Urothelium cell line (cell line): Measurements from ENCODE around the gene DCUN1D4.
A peak's percentile ranks its signal among the peaks of the same experiment; 100 is the strongest.
"Not testable (repeated sequence)": the region's sequence is repeated elsewhere in the genome, so short reads cannot be mapped to it uniquely, and the experiment has no call there.

Source experiments
- DNase-seq: peaks from one replicate; pipeline ENCODE4 v3.0.0; 2011; ENCODE audit warnings: low spot score, mixed read lengths
- FAIRE-seq: peaks from 2 replicates; lab custom pipeline; 2011; peaks lifted over from hg19 to GRCh38; lab: Jason Lieb, UNC

Gene DCUN1D4

DNA sequence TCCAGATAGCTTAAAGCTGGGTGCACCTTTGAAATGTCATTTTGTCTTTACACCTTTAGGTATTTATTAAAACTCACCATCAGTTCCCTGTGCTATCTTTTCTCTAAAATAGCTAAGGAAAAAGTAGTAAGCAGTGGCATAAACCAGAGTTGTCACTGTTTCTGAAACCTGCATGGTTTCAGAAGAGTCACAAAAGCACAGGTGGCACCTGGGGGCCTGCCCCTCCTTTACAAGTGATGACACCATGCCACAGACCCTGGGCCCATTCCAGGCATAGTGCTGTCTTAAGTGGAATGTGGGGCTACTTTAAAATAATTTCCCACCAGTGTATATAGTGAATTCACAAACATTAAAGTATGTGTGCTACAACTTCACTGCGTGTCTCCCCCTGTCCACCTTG lies 47.8 kb downstream of the DCUN1D4 start:
- DNase-seq, result no peak
- no peak for FAIRE-seq

DNA sequence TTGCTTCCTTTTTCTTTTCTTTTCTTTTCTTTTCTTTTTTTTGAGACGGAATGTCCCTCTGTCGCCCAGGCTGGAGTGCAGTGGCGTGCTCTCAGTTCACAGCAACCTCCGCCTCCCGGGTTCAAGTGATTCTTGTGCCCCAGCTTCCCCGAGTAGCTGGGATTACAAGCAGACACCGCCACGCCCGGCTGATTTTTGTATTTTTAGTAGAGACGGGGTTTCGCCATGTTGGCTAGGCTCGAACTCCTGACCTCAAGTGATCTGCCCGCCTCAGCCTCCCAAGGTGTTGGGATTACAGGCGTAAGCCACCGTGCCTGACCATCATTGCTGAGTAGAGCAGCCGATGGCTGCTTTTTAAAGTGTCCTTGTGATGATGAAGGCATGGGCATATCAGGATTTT lies 50.4 kb downstream of the DCUN1D4 start:
- FAIRE-seq, DNase-seq: not testable (repeated sequence)

GRCh38 chr4:51894059-51894645 lies 51.2 kb downstream of the DCUN1D4 start:
- no peak for FAIRE-seq
- no peak for DNase-seq

GRCh38 chr4:51895158-51895557 lies 52.2 kb downstream of the DCUN1D4 start:
- no peak for DNase-seq
- no peak for FAIRE-seq

DNA sequence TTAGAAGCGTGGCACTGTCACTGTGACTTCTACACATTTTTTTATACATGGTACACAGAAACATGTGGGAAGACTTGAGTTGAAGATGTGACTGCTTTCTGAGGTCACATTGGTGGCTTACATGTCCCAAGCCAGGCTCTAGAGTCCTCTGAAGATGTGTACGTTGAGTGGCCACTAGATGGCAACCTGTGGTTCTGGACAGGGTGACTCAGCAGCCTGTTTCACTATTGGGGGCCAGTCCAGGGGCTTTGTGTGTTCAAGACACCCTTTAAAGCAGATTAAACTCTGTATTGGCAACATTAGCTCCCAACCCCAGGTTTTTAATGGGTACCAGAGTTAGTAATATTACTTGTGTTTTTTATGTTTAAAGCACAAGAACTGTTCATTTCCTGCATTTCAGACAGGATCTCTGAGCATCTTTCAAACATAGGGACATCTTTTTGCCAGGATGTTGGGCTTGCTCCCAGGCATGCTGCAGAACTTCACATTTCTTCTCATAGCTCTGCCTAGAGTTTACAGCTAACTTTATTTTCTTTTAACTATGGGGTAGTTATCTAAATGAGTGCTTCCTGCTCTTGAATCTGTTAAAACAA lies 53.0 kb downstream of the DCUN1D4 start:
- peak; percentile 79 for DNase-seq
- FAIRE-seq, result peak; percentile 59

- DNase-seq (no peak), FAIRE-seq (no peak)
Observed at GRCh38 chr4:51901363-51901762, 58.4 kb downstream of the DCUN1D4 start.

DNA sequence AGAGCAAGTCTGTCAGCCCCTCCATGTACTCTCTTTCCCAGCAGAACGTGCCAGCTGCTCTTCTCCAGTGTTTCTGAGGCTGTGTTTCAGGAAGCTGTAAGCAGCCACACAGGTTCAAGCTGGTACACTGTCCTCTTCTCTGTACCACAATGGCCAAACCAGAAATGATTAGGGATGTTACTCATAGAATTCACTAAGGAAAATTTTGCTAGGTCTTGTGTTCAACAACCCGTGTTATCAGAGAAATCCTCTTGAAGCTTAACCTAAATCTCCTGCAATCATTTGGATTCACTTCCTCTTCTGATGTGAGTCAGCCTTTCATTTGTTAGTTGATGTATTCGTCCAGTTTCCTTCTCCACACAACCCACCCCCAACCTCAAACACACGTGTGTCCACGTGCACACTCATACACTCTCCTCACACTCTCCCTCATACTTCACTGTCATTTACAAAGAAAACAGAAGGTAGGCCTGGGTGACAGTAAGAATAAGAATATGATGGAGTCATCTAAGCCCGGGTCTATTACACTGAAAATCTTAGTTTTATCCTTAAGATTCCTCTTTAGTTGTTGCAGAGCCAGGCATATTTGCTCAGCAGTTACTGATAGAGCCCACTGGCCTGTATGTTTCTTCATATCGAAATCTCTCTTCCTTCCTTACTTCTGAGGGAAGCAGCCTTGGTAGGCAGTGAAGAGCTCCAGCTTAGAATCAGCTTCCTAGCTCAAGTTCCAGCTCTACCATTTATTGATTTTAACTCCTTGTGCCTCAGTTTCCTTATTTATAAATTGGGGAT lies 63.4 kb downstream of the DCUN1D4 start:
- FAIRE-seq (no peak), DNase-seq (no peak)

DNA sequence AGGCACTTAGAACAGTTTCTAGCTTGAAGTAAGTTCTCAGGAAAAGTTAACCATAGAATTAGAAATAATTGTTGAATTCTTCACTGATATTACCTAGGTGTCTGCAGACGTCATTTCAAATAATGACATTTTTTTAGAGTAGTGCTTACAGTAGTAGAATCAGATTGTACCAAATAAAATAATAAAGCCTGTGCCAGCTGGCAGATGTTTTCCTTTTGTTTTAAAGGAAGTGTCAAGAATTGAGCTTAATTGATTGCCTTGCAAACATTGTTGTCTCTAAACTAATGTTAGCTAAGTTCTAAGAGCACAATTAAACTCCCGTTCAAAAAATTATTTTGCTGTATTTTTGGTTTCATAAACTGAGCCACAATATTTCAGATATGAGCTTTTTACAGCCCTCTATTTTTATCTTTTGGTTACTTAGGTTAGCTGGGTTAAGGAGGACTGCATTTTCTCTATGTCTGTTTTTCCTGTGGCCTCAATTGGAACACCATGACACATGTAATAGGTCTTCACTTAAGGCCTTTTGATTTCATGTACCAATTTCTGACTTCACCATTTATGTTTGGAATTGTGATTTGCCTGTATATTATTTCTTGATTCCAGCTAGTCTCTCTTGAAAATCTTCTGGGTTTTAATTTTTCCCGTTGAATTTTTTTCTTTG lies 64.2 kb downstream of the DCUN1D4 start:
- FAIRE-seq (no peak), DNase-seq (no peak)

- FAIRE-seq, result no peak
- no peak for DNase-seq
Observed at GRCh38 chr4:51909236-51909703, 66.3 kb downstream of the DCUN1D4 start.

- FAIRE-seq, result no peak
- DNase-seq, result no peak
Observed at GRCh38 chr4:51918251-51918650, 75.3 kb downstream of the DCUN1D4 start.

- DNase-seq (no peak), FAIRE-seq (no peak)
Observed at GRCh38 chr4:51923343-51923742, 80.4 kb downstream of the DCUN1D4 start.

GRCh38 chr4:51925307-51925706 lies 82.4 kb downstream of the DCUN1D4 start:
- FAIRE-seq (no peak), DNase-seq (no peak)

DNA sequence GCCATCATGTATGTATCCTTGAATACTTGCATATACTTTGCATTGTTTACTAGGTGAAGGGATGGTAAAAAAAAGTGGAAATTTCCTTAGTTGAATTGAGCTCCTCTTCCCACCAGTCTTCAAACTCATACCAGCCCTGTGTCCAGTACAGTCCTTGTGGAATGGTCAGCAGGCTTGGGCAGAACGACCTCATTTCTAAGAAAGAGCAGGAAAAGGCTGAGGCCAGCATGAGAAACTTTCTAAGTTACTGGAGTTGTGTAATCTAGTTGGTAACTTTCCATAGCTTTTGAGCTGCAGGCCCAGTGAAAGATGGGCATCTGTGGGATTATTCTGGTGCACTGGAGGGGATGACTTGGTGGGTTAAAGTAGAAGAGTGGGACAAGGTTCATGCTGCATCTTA lies 87.6 kb downstream of the DCUN1D4 start:
- no peak for FAIRE-seq
- no peak for DNase-seq

- DNase-seq (no peak), FAIRE-seq (no peak)
Observed at GRCh38 chr4:51931461-51931860, 88.5 kb downstream of the DCUN1D4 start.

GRCh38 chr4:51932261-51932660 lies 89.3 kb downstream of the DCUN1D4 start:
- no peak for DNase-seq
- no peak for FAIRE-seq

DNA sequence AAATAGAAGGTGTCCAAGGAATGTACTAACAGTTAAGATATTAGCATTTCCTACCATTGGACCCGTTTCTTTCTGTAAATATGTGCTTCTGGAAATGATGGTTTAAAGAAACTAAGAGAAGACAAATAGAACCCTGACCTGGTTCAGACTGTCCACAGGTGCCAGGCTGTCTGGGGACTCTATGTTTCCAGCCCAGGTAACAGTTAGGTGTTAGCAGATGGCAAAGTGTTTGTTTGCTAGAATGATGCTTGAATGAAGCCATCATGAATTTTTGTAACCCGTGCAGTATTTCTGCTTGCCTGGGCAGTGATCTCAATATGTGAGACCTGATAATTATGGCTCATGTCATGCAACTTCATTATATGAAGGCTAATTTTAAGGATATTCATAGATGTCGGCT lies 89.7 kb downstream of the DCUN1D4 start:
- FAIRE-seq (no peak), DNase-seq (no peak)

GRCh38 chr4:51940460-51940859 lies 97.5 kb downstream of the DCUN1D4 start:
- not testable (repeated sequence) for DNase-seq, FAIRE-seq

GRCh38 chr4:51942108-51942832 lies 99.3 kb downstream of the DCUN1D4 start:
- FAIRE-seq (peak; percentile 73), DNase-seq (peak; percentile 65)

- FAIRE-seq, result peak; percentile 9
- no peak for DNase-seq
Observed at GRCh38 chr4:51942833-51943215, 99.9 kb downstream of the DCUN1D4 start.

GRCh38 chr4:51943221-51943620 lies 100.3 kb downstream of the DCUN1D4 start:
- peak; percentile 73 for DNase-seq
- FAIRE-seq, result no peak
